ENCODE results near the gene SWAP70.

Gene SWAP70

GRCh38 chr11:9664276-9665171 lies 647 bp downstream of the SWAP70 start:
- no peak for DNase-seq (ENCODE audit: low read depth)
- no peak for TF ChIP-seq CTCF (conservative IDR thresholded peaks at IDR 0.05; ENCODE audit: low read depth, low read length)
- peak overlapping the region; percentile 81 for H3K4me3 ChIP-seq (ENCODE audit: low read length)

- no peak for TF ChIP-seq CTCF (conservative IDR thresholded peaks at IDR 0.05; ENCODE audit: low read depth, low read length)
- no peak overlapping the region for H3K4me3 ChIP-seq (ENCODE audit: low read length)
- no peak for DNase-seq (ENCODE audit: low read depth)
Observed at GRCh38 chr11:9665749-9666148, 1.9 kb downstream of the SWAP70 start.

GRCh38 chr11:9669954-9670353 lies 6.1 kb downstream of the SWAP70 start:
- no peak for TF ChIP-seq CTCF (conservative IDR thresholded peaks at IDR 0.05; ENCODE audit: low read depth, low read length)
- DNase-seq (ENCODE audit: low read depth): no peak
- H3K4me3 ChIP-seq (ENCODE audit: low read length): no peak overlapping the region

- TF ChIP-seq CTCF (conservative IDR thresholded peaks at IDR 0.05; ENCODE audit: low read depth, low read length): no peak
- no peak for DNase-seq (ENCODE audit: low read depth)
- H3K4me3 ChIP-seq (ENCODE audit: low read length): no peak overlapping the region
Observed at GRCh38 chr11:9672288-9672916, 8.5 kb downstream of the SWAP70 start.

- no peak overlapping the region for H3K4me3 ChIP-seq (ENCODE audit: low read length)
- DNase-seq (ENCODE audit: low read depth): no peak
- no peak for TF ChIP-seq CTCF (conservative IDR thresholded peaks at IDR 0.05; ENCODE audit: low read depth, low read length)
Observed at GRCh38 chr11:9672918-9673317, 9.0 kb downstream of the SWAP70 start.

GRCh38 chr11:9675691-9676090 lies 11.8 kb downstream of the SWAP70 start:
- no peak for DNase-seq (ENCODE audit: low read depth)
- no peak overlapping the region for H3K4me3 ChIP-seq (ENCODE audit: low read length)
- TF ChIP-seq CTCF (conservative IDR thresholded peaks at IDR 0.05; ENCODE audit: low read depth, low read length): no peak

- H3K4me3 ChIP-seq (ENCODE audit: low read length): no peak overlapping the region
- no peak for TF ChIP-seq CTCF (conservative IDR thresholded peaks at IDR 0.05; ENCODE audit: low read depth, low read length)
- no peak for DNase-seq (ENCODE audit: low read depth)
Observed at GRCh38 chr11:9677951-9678350, 14.1 kb downstream of the SWAP70 start.
